Progenitor cell of endocrine pancreas (in vitro differentiated cells): ENCODE data around the gene ASAP2. TPM values are rescaled to one million over a fixed set of nuclear protein-coding genes. Genes with fewer than 3 reads are reported as not detected.
A peak's percentile ranks its signal among the peaks of the same experiment; 100 is the strongest.

Experiments used
- DNase-seq: peaks from one replicate; pipeline ENCODE4 v3.0.0; 2021; ENCODE audit warnings: low spot score; ENCODE audit not compliant: unreplicated experiment
- H3K27ac Mint-ChIP-seq: 2 replicates; pipeline ENCODE4 v1.8.0; 2021; ENCODE audit warnings: mild to moderate bottlenecking, moderate library complexity, mixed read lengths
- H3K27me3 Mint-ChIP-seq: 2 replicates; pipeline ENCODE4 v1.8.0; 2021; ENCODE audit warnings: mixed read lengths
- H3K36me3 Mint-ChIP-seq: 2 replicates; pipeline ENCODE4 v1.8.0; 2022; ENCODE audit warnings: mixed read lengths; ENCODE audit not compliant: insufficient read depth
- H3K4me1 Mint-ChIP-seq: 2 replicates; pipeline ENCODE4 v1.8.0; 2021; ENCODE audit warnings: low read depth, mixed read lengths
- H3K4me3 Mint-ChIP-seq: 2 replicates; pipeline ENCODE4 v1.8.0; 2021; ENCODE audit warnings: low read depth, mild to moderate bottlenecking, moderate library complexity, mixed read lengths
- H3K9me3 Mint-ChIP-seq: 2 replicates; pipeline ENCODE4 v1.8.0; 2021; ENCODE audit warnings: low read depth, mixed read lengths
- CTCF ChIP-seq: fragments of 200-600 bp; sonication (generic); IDR thresholded peaks from one replicate; pipeline ENCODE4 v1.5.0; 2021; ENCODE audit warnings: antibody characterized with exemption, mild to moderate bottlenecking; ENCODE audit not compliant: unreplicated experiment
- total RNA-seq: library from RNA; stranded (reverse); gene quantifications from 2 replicates; pipeline ENCODE4 v1.2.1, GENCODE V29; 2021

Gene ASAP2
- total RNA-seq, 1 donor from 2014 or later: 65.4 TPM

- Mint-ChIP-seq H3K9me3 (no peaks in the 10 kb centered on the region), H3K36me3 (peaks cover 4% of the 10 kb centered on the region), H3K4me1 (peaks cover 60% of the 10 kb centered on the region), H3K4me3 (peak overlapping the region; percentile 89), H3K27ac (peak overlapping the region; percentile 56), H3K27me3 (no peaks in the 10 kb centered on the region)
- no peak for DNase-seq
- no peak for TF ChIP-seq CTCF
Observed at GRCh38 chr2:9208875-9209274, 2.3 kb downstream of the ASAP2 start.

- no peak for TF ChIP-seq CTCF
- DNase-seq: no peak
- Mint-ChIP-seq H3K27me3 (no peaks in the 10 kb centered on the region), H3K4me1 (peaks cover 54% of the 10 kb centered on the region), H3K36me3 (peaks cover 4% of the 10 kb centered on the region), H3K27ac (peak overlapping the region; percentile 43), H3K9me3 (no peaks in the 10 kb centered on the region), H3K4me3 (peak overlapping the region; percentile 23)
Observed at GRCh38 chr2:9210030-9210429, 3.4 kb downstream of the ASAP2 start.

- H3K27ac Mint-ChIP-seq: no peak overlapping the region
- H3K4me1 Mint-ChIP-seq: peaks cover 43% of the 10 kb centered on the region
- no peaks in the 10 kb centered on the region for H3K9me3 Mint-ChIP-seq
- no peak for TF ChIP-seq CTCF
- no peak for DNase-seq
- H3K4me3 Mint-ChIP-seq: no peak overlapping the region
- H3K27me3 Mint-ChIP-seq: no peaks in the 10 kb centered on the region
- peaks cover 6% of the 10 kb centered on the region for H3K36me3 Mint-ChIP-seq
Observed at GRCh38 chr2:9211496-9211895, 4.9 kb downstream of the ASAP2 start.

GRCh38 chr2:9212010-9212635 lies 5.5 kb downstream of the ASAP2 start:
- DNase-seq: no peak
- TF ChIP-seq CTCF: no peak

GRCh38 chr2:9212661-9213411 lies 6.2 kb downstream of the ASAP2 start:
- TF ChIP-seq CTCF: no peak
- no peak overlapping the region for H3K4me3 Mint-ChIP-seq
- H3K9me3 Mint-ChIP-seq: no peaks in the 10 kb centered on the region
- no peaks in the 10 kb centered on the region for H3K27me3 Mint-ChIP-seq
- H3K36me3 Mint-ChIP-seq: peaks cover 11% of the 10 kb centered on the region
- DNase-seq: no peak
- H3K4me1 Mint-ChIP-seq: peaks cover 45% of the 10 kb centered on the region
- peak overlapping the region; percentile 89 for H3K27ac Mint-ChIP-seq

More at GRCh38 chr2:9212010-9212635, 5.5 kb downstream of the ASAP2 start:
- H3K36me3 Mint-ChIP-seq: peaks cover 6% of the 10 kb centered on the region
- peak overlapping the region; percentile 89 for H3K27ac Mint-ChIP-seq
- no peaks in the 10 kb centered on the region for H3K27me3 Mint-ChIP-seq
- H3K9me3 Mint-ChIP-seq: no peaks in the 10 kb centered on the region
- no peak overlapping the region for H3K4me3 Mint-ChIP-seq
- peaks cover 43% of the 10 kb centered on the region for H3K4me1 Mint-ChIP-seq
